ENCODE results near the gene ZXDC.
A peak's percentile ranks its signal among the peaks of the same experiment; 100 is the strongest.

The ZXDC gene

GRCh38 chr3:126488886-126489569 lies 13.3 kb upstream of the ZXDC start:
- no peak for DNase-seq

- no peak for DNase-seq
Observed at GRCh38 chr3:126488185-126488584, 12.5 kb upstream of the ZXDC start.

- peak in 1 of 2 experiments; percentile 34 for DNase-seq
Observed at GRCh38 chr3:126487151-126487771, 11.6 kb upstream of the ZXDC start.

- DNase-seq, result peak; percentile 93 to 95
Observed at GRCh38 chr3:126486360-126486847, 10.7 kb upstream of the ZXDC start.

- DNase-seq, result no peak
Observed at GRCh38 chr3:126485956-126486355, 10.3 kb upstream of the ZXDC start.

GRCh38 chr3:126485176-126485897 lies 9.6 kb upstream of the ZXDC start:
- peak in 1 of 2 experiments; percentile 35 for DNase-seq

GRCh38 chr3:126484662-126485061 lies 9.0 kb upstream of the ZXDC start:
- DNase-seq, result no peak

- no peak for DNase-seq
Observed at GRCh38 chr3:126484148-126484547, 8.5 kb upstream of the ZXDC start.

- DNase-seq, result no peak
Observed at GRCh38 chr3:126483321-126483761, 7.7 kb upstream of the ZXDC start.

- DNase-seq, result no peak
Observed at GRCh38 chr3:126482503-126483255, 7.0 kb upstream of the ZXDC start.

GRCh38 chr3:126481808-126482502 lies 6.3 kb upstream of the ZXDC start:
- DNase-seq, result peak; percentile 52 to 86

- no peak for DNase-seq
Observed at GRCh38 chr3:126480861-126481260, 5.2 kb upstream of the ZXDC start.

- DNase-seq, result peak in 1 of 2 experiments; percentile 43
Observed at GRCh38 chr3:126480206-126480605, 4.5 kb upstream of the ZXDC start.

- no peak for DNase-seq
Observed at GRCh38 chr3:126479642-126480041, 4.0 kb upstream of the ZXDC start.

GRCh38 chr3:126478581-126479310 lies 3.1 kb upstream of the ZXDC start:
- DNase-seq, result no peak

- DNase-seq, result no peak
Observed at GRCh38 chr3:126477061-126477380, 1.3 kb upstream of the ZXDC start.

GRCh38 chr3:126476166-126477060 lies 722 bp upstream of the ZXDC start:
- DNase-seq, result peak in 1 of 2 experiments; percentile 69

GRCh38 chr3:126474498-126475412 lies 936 bp downstream of the ZXDC start:
- peak in 1 of 2 experiments; percentile 35 for DNase-seq

Data from NCI-H524 (cell line).